ENCODE results near the gene MSTN. TPM values are rescaled to one million over a fixed set of nuclear protein-coding genes. Genes with fewer than 3 reads are reported as not detected.
"Not testable (repeated sequence)": the region's sequence is repeated elsewhere in the genome, so short reads cannot be mapped to it uniquely, and the experiment has no call there.

MSTN gene
- total and polyA plus RNA-seq, 4 donors: 0.48 to 1.5 (median 0.81) TPM; not detected in 1

DNA sequence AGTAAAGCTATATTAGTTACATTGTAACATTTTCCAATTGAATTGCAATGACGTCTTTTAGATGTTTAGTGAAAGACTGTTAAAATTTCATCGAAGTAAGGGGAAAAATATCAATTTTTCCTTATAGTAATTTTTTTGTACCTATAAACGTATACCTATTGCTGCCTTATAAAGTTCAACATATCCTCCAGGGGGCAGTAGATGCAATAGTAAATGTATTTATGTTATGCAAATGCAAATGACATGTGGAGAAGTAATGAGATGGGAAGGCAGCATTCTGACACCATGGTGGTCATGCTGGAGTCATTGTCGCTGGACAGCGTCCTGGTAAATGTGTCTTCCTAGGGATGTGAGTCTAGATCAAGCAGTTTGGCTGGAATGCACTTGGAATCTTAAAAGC, 38.7 kb downstream of the MSTN start:
- H3K36me3 ChIP-seq (ENCODE audit: control insufficient read depth in 1 of 2, insufficient read depth in 2 of 2, low read length in 1 of 2): no peaks in the 10 kb centered on the region
- peaks cover 2% of the 10 kb centered on the region for H3K9me3 ChIP-seq (ENCODE audit: control insufficient read depth, low read length)
- H3K27me3 ChIP-seq (ENCODE audit: control insufficient read depth in 1 of 2, insufficient read depth in 2 of 2, low read length in 1 of 2): peaks cover 0 to 2% of the 10 kb centered on the region in 2 donors
- ATAC-seq (ENCODE audit: low FRiP score) (no peak), DNase-seq (no peak)
- intact Hi-C loops (cut with DNase I): no loop called here
- H3K27ac ChIP-seq (ENCODE audit: low read depth in 1 of 2, low read length in 2 of 2): no peak overlapping the region
- WGBS, 2 donors: 23 to 27% methylated on average over 5 of the region's 5 CpGs
- no peak overlapping the region for H3K4me3 ChIP-seq (ENCODE audit: low read length in 2 of 2)
- H3K4me1 ChIP-seq (ENCODE audit: control insufficient read depth in 1 of 2, insufficient read depth in 2 of 2, low read length in 2 of 2): no peaks in the 10 kb centered on the region

- intact Hi-C loops (cut with DNase I): no loop called here
- ATAC-seq (ENCODE audit: low FRiP score) (no peak), DNase-seq (no peak)
- H3K9me3 ChIP-seq (ENCODE audit: control insufficient read depth, low read length): peaks cover 5% of the 10 kb centered on the region
- no peaks in the 10 kb centered on the region for H3K36me3 ChIP-seq (ENCODE audit: control insufficient read depth in 1 of 2, insufficient read depth in 2 of 2, low read length in 1 of 2)
- no peak overlapping the region for H3K27ac ChIP-seq (ENCODE audit: low read depth in 1 of 2, low read length in 2 of 2)
- H3K27me3 ChIP-seq (ENCODE audit: control insufficient read depth in 1 of 2, insufficient read depth in 2 of 2, low read length in 1 of 2): peaks cover 0 to 4% of the 10 kb centered on the region in 2 donors
- no peak overlapping the region for H3K4me3 ChIP-seq (ENCODE audit: low read length in 2 of 2)
- no peaks in the 10 kb centered on the region for H3K4me1 ChIP-seq (ENCODE audit: control insufficient read depth in 1 of 2, insufficient read depth in 2 of 2, low read length in 2 of 2)
Observed at GRCh38 chr2:190020720-190021119, 41.8 kb downstream of the MSTN start.

DNA sequence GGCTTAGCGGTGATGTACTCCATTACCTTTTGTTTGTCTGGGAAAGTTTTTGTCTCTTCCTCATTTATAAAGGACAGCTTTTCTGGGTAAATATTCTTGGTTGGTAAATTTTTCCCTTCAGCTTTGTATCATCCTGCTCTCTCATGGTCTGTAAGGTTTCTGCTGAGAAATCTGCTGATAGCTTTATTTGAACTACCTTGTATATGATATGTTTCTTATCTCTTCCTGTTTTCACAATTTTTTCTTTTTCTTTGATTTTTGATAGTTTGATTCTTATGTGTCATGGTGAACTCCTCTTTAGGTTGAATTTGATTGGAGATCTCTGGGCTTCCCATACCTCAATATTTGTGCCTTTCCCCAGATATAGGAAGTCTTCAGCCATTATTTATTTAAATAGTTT, 44.7 kb downstream of the MSTN start:
- no peak overlapping the region for H3K27ac ChIP-seq (ENCODE audit: low read depth in 1 of 2, low read length in 2 of 2)
- 95 to 97% methylated on average over 1 of the region's 1 CpG for WGBS, 2 donors

GRCh38 chr2:190015969-190016368, 46.6 kb downstream of the MSTN start:
- 70 to 75% methylated on average over 1 of the region's 1 CpG for WGBS, 2 donors
- H3K4me1 ChIP-seq (ENCODE audit: control insufficient read depth in 1 of 2, insufficient read depth in 2 of 2, low read length in 2 of 2); ATAC-seq (ENCODE audit: low FRiP score); H3K27ac ChIP-seq (ENCODE audit: low read depth in 1 of 2, low read length in 2 of 2); H3K9me3 ChIP-seq (ENCODE audit: control insufficient read depth, low read length); H3K36me3 ChIP-seq (ENCODE audit: control insufficient read depth in 1 of 2, insufficient read depth in 2 of 2, low read length in 1 of 2); H3K27me3 ChIP-seq (ENCODE audit: control insufficient read depth in 1 of 2, insufficient read depth in 2 of 2, low read length in 1 of 2); intact Hi-C loops (cut with DNase I); H3K4me3 ChIP-seq (ENCODE audit: low read length in 2 of 2); DNase-seq: not testable (repeated sequence)

More for the DNA sequence above, 44.7 kb downstream of the MSTN start:
- Histone ChIP-seq H3K36me3 (ENCODE audit: control insufficient read depth in 1 of 2, insufficient read depth in 2 of 2, low read length in 1 of 2) (no peaks in the 10 kb centered on the region), H3K9me3 (ENCODE audit: control insufficient read depth, low read length) (peaks cover 5% of the 10 kb centered on the region), H3K4me1 (ENCODE audit: control insufficient read depth in 1 of 2, insufficient read depth in 2 of 2, low read length in 2 of 2) (no peaks in the 10 kb centered on the region), H3K27me3 (ENCODE audit: control insufficient read depth in 1 of 2, insufficient read depth in 2 of 2, low read length in 1 of 2) (peaks cover 0 to 2% of the 10 kb centered on the region in 2 donors), H3K4me3 (ENCODE audit: low read length in 2 of 2) (no peak overlapping the region)
- DNase-seq (no peak), ATAC-seq (ENCODE audit: low FRiP score) (no peak)
- intact Hi-C loops (cut with DNase I): no loop called here

Data from aorta (tissue), 5 donors.